ENCODE measurements around the gene YIF1B.

YIF1B gene

DNA sequence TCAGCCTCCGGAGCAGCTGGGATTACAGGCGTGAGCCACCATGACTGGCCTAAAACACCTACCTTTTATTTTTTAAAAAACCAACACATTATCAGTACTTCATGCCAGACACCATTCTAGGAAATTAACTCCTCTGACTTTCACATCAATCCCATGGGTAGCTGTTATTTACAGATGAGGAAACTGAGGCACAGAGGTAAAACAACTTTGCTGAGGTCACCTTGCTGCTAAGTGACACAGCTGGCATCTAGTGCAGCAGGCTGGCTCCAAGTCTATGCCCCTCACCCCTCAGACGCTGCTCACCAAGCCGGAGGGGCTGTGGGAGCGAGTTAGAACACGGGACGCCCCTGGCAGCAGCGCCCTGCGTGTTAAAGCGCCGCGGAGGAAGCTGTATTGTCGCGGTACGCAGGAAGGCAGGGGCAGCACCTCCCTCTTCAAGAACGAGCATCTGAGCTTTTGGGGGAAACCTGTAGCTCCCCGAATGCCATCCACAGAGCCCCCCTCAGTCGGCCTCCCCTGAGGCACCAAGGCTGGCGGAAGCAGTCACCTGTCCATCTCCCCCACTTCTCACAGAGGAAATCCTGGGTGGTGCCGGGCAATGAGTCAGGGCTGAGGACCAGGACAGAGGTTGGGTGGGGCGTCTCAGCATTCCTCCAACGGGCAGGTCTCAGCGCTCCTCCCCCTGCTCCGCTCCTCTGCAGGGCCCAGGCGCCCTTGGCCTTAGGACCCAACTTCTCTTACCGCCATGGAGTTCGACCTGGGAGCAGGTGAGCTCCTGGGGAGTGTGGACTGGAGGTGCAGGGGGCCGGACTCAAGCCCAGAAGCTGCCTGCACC, 12.0 kb downstream of the YIF1B start, which contains the start of gene C19orf33:
Gene C19orf33 (plus strand): TSS at position 735 of the 835 bp plus-strand sequence. CDS start 11 bp downstream, at position 746.
- no peak for DNase-seq

DNA sequence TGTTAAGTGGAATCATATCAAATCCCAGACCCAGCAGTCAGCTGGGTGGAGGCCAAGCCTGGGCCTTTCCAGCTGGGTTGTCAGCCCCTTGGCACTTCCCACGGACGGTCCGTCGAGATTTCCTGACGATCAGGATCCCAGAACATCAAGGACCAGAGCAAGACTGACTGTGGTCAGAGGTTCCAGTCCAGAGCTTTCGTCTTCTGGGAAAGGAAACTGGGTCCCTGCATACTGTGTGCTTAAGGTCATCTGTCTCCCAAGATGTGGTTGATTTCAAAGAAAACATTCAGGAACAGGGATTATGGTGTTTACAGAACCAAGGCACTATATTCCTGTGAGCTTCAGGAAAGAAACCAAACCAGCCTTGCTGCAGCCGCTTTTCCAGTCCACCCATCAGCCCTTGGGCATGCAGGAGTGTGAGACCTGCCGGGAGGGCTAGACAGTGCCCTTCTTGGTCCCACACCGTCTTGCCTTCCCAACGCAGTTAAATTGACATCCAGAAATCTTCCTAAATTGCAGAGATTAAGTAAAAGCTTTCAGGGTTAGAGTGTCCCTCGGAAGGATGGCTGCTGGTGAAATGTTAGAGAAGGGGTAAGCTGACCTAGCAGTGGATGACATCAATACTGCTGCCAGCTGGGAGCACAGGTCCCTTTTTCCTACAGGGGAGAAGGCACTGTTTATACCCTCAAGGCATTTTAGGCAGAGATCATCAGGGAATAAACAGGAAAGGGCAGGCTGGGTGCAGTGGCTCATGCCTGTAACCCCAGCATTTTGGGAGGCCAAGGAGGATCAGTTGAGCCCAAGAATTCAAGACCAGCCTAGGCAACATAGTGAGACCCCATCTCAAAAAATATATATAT, 16.7 kb downstream of the YIF1B start:
- DNase-seq, result no peak

DNA sequence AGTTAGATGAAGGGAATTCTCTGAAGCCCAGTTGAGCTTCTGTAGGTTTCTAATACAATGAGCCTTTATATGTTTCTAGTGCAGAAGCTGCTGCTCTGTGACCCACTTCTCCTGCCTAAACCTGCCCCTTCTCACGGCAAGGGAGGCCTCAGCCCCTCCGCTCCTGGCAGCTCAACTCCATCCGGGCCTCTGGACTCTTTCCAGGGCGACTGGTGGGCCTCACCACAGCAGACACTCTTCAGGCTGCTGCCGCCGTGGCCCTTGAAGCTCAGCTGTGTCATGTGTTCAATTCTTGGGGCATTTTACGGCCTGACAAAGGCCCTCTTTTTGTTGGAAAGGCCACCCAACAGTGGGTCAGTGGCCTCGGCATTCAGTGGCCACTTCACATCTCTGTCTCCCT, 21.7 kb downstream of the YIF1B start:
- no peak for DNase-seq

DNA sequence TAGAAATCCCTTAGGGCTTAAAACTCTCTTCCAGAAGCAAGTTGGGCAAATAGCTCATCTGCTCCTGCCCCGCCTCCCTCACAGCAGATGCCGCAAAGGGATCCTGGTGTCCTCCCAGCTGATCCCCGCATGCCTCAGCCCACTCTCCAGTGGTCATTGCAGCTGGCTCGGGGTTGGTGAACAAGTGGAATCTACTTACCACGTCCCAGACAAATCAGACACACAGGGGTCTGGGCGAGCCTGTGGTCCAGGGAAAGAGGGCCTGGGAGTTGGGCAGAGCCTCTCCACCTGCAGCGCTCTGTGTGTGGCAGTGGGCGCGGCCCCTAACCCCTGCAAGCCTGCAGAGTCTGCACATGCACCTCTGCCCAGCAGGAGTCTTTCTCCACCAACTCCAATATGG, 22.5 kb downstream of the YIF1B start:
- DNase-seq, result no peak

DNA sequence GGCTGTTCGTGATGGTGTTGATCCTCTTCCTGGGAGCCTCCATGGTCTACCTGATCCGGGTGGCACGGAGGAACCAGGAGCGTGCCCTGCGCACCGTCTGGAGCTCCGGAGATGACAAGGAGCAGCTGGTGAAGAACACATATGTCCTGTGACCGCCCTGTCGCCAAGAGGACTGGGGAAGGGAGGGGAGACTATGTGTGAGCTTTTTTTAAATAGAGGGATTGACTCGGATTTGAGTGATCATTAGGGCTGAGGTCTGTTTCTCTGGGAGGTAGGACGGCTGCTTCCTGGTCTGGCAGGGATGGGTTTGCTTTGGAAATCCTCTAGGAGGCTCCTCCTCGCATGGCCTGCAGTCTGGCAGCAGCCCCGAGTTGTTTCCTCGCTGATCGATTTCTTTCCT, 23.9 kb downstream of the YIF1B start:
- no peak for DNase-seq

DNA sequence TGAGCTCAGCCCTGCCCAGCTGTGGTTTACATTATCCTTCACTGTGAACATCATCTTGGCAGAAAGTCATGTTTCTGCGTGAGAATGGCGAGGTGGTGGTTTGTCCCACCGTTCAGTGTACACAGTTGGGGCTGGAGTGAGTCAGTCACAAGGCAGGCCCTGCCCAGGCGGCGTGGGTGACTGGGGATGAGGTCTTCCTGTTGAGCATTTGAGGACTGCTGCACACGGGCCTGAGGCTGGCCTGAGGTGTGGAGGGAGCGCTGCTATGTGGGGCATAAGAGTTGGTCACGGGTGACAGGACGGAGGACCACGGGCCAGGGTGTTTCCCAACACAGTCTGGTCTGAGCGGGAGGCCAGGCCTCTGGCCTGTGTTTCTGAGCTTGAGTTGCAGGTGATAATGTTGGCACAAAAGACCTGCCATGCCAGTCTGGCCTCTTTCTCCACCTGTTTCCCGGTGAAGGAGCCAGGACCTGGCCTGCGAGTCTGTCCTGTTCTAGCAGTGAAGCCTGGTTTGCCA, 25.1 kb downstream of the YIF1B start:
- DNase-seq, result no peak

DNA sequence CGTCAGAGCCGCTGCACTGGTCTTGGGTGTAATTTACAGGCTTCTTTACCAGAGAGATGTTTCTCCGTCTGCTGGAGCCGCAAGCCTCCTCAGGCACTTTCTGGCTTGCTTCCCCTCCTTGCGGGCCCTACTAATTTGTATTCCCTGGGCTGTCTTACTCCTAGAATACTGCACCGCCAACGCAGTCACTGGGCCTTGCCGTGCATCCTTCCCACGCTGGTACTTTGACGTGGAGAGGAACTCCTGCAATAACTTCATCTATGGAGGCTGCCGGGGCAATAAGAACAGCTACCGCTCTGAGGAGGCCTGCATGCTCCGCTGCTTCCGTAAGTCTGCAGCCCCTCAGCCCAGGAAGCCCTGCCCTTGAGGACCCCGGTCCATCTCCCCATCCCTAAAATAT, 25.8 kb downstream of the YIF1B start:
- no peak for DNase-seq

DNA sequence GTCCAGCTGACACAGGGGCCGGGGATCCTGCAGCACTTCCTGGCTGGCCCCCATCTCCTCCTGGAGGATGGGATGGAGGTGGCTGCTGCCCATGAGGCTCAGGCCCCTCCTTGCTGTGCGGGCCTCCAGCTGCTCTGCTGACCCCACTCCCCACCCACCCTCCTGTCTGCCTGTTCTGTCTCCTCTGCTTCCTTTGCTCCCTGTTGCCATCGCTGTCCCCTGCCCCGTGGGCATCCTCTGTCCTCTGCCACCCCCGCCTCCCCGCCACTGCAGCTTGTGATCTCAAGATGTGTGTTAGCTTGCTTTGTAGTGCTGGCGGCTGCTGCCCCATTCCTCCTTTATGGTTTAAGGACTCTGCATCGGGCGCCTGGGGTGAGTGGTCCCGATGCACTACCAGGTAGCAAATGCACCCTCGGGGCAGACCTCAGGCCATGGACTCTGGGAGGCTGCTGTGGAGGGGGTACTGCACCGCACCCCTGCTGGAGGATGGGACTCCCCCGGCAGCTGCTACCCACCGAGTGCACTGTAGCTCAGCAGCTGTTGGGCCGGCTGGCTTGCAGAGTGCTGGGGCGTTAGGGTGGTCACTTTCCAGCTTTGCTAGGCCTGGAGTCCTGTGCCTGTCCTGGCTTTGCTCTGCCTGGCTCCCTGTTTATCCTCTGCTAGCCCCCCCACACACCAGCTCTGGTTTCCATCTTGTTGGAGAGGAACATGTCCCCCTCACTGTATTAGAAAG, 27.5 kb downstream of the YIF1B start:
- DNase-seq, result no peak

DNA sequence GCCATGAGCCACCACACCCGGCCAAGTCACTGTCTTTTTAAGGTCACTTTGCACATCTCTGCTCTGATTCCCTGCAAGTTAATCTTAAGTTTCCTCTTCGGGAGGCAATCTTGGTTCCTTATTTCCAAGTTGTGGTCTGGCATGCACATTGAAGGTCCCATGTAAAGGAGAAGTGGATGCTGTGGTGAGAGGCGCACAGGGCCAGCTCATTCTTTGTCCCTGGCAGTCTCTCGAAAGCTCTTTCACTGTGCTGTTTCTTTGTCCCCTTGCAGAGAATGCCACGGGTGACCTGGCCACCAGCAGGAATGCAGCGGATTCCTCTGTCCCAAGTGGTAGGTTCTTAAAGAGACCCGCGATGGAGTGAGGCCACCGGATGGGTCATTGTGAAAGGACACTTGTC, 28.1 kb downstream of the YIF1B start:
- no peak for DNase-seq

DNA sequence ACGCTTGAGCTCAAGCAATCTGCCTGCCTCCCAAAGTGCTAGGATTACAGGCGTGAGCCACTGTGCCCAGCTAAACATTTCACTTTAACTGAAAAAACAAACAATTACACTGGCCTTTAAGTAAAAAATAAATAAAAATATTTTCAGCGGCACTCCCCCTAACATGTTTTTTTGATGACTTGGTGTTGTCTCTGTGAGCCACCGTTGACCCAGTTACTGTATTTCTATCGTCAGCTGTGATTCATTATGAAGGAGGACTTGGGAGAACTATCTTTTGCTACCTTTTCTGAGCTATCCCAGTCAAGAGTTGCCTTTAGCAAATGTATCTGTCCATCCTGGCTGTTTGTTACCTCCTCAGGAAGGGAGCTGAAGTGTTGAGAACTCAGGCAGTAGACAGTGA, 30.2 kb downstream of the YIF1B start:
- DNase-seq, result no peak

DNA sequence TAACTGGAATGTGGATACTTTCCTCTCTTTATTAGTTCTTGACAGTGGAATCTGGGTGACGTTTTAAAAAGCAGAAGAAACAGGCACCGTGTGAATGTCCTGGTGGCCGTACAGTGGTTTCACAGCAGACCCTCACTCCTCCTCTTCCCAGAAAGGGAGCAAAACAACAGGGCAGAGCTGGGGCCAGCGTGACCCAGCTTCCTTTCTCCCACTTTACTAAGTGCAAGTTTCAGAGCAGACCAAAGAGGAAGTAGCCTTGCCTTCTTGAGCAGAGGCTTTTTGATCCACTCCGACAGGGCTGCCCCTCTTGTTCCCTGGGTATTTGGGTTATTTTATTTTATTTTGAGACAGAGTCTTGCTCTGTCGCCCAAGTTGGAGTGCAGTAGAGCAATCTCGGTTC, 31.3 kb downstream of the YIF1B start:
- DNase-seq, result no peak

DNA sequence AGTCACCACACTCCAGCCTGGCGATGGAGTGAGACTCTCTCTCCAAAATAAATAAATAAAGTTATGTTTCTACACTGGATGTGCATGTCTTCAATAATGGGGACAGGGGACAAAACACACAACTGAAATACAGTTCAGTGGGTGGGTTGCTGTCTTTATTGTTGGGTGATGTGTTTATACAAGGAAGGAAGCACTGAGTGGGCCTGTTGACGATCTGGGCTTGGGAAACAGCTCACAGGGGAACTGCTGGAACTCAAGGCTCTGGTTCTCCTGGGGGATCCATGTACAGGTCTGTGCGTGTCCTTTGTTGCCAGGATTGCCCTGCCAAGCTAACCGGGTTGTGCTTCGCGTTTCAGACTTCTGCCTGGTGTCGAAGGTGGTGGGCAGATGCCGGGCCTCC, 32.5 kb downstream of the YIF1B start:
- no peak for DNase-seq

DNA sequence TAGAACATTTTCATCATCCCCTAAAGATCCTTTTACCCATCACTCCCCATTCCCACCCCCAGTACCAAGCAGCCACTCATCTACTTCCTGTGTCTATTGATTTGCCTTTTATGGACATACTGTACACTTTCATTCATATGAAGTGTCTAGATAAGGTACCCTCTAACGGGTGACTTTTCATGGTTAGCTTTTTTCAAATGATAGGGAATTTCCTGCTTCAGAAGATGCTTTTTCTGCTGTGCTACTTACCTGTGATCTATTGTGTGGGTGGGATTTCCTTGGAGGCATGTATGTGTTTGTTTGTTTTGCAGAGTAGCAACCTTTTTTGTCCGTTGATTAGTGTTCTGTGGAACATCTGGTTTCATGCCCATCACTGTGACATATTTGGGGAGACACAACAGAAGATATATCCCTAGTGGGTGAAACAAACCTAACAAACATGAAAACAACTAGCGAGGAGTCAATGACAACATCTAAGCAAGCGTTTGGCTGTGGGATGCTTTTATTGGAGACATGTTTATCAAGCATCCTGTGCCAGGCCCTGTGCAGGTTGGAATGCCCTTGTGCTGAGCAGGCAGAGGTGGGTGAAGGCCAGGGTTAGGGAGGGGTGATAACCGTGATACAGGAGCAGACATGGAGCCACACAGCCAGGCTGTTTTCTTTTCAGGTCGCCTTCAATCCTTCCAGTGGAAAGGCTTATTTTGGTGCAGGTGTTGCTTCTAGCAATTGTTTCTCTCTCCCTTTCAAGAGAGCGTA, 33.8 kb downstream of the YIF1B start:
- no peak for DNase-seq

DNA sequence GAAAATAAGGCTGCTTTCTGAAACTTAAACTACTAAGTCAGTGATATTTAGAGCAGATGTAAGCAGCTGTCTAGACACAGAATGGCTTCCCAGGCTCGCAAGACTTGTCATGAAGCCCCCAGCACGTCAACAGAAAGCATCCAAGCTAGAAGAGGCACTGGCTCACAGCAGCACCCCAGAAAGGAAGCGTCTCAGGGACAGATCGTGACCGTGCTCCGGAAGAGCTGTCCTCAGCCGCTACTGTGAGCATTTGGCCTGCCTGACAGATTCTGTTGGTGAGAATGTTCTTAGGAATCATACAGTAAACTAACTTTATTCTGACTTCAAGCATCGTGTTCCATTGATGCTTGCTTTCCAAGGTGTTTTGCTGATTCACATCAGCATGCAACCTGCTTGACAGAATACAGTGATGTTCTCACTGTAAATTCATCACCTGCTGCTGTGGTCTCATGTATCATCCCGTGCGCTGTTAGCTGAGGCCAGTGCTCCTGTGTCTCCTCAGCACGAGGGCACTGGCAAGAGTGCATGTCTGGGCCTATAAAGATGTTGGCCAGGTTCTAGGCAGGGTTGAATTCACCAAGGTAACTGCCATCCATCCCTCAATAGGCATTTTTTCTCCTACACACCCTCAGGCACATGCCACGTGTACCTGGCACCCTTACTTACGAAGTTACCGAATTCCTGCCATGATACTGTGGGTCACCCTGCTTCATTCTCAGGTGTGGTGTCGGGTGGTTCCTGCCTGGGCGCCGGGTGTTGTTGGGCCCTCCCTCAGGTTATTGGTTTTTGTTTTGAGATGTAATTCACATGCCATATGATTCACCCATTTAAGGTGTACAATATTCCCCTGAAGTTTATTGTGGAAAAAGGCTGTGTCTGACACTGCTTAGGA, 35.5 kb downstream of the YIF1B start:
- no peak for DNase-seq

DNA sequence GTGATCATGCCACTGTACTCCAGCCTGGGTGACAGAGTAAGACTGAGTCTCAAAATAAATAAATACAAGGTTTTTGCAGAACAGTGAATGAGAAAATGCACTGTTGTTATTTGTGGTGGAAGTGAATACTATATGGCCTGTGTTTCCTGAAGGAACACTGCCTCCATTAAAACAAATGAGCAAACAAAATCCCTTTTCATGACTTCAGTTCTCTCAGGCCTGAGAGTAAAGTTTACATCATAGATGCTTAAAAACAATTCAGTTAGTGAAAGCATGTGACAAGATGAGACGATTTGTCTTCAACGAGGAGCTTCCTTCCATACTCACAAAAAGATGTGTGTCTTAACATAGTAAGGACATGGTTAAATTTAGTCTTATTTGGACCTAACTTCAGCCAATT, 37.0 kb downstream of the YIF1B start:
- no peak for DNase-seq

DNA sequence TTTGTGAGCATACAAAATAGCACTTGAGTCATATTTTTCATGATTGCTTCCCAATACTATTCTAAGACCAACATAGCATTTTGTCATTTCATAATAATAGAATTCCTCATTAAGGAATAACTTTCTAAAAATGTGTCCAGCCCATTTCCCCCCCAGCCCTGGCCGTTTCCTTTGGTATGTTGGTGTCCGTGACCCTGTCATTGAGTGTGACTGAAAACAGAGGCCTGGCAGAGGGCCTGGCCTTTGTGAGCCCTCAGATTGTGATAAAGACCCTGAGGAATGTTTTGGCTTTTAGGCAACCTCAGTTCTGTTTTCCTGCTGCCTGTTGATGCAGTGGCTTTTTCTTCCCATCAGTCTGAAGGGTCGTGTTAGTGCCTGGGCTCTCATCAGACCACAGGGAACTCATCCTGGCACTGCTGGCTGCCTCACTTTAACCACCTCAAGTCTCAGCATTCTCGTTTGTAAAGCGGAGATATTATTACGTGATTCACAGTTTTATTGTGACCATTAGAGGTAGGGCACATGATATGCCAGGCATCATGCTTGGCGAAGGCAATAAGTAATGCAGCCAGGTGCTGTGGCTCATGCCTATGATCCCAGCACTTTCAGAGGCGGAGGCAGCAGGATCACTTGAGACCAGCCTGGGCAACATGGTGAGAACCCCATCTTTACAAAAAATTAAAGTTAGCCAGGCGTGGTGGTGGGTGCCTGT, 37.6 kb downstream of the YIF1B start:
- DNase-seq, result no peak

DNA sequence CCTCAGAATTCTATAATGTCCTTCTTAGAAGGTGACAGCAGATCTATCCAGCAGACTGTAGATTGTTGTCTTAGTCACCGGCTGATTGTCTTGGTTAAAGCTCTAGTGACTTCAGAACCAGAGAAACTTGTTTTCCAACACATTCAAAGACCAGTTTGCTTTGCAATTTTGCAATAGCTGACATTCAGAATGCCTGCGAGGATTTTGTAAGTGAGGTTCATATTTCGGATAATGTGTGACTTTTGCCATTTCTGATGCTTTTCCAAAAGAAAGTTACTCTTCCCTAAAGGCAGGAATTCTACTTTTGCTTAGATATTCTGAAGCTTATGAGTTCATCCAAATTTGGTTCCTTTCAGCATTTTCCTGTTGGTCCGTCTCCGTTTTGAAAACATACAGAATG, 38.2 kb downstream of the YIF1B start:
- DNase-seq, result no peak

DNA sequence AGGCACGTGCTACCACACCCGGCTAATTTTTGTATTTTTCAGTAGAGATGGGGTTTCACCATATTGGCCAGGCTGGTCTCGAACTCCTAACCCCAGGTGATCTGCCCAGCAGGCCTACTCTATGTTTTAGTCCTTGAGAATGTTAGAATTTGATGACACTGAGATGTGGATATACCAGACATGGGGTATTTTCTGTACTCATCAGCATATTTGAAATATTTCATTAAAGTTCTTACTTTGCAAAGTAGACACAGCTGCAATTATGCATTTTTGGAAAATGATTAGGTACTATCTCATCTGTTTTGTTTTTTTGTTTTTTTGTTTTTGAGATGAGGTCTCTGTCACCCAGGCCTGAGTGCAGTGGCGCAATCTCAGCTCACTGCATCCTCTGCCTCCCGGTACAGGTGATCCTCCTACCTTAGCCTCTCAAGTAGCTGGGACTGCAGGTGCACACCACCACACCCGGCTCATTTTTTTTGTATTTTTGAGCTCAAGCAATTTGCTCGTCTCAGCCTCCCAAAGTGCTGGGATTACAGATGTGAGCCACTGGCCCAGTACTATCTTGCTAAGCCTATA, 38.7 kb downstream of the YIF1B start:
- DNase-seq, result no peak

DNA sequence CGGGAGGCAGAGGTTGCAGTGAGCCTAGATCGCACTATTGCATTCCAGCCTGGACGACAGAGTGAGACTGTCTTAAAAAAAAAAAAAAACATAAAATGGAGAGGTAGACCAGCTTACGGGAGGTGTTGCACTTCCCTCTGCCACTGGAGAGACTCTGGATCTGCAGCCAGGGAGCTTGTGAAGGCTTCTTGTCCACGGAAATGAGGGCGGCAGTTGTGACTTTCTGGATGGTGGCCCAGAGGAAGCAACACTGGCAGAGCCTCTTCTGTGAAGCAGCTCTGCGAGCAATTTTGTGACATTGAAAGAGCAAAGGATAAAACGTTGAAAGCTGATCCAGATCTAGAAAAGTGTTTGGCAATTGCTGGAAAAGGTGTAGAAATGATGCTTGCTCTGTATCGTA, 41.0 kb downstream of the YIF1B start:
- DNase-seq, result no peak

DNA sequence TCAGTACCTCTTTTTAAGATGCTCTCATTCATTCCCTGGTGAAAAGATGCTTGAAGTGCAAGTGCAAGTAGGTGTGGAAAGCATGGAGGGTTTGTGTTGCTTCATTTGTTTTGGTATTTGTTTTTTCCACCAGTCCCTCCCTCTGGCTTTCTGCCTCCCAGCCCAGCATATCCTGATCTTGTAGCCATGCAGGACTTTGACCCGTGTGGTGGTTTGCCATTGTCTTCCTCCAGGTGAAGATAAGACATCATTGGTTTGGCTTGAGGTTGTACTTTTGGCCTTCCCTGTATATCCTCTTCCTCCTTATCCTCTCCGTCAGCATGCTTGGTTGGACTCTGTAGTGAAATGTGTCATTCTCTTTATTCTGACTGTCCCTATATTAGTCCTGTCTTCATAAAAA, 42.2 kb downstream of the YIF1B start:
- no peak for DNase-seq

All from effector CD8-positive, alpha-beta T cell (primary cell).